ENCODE data around the gene CASP1. TPM values are rescaled to one million over a fixed set of nuclear protein-coding genes. Genes with fewer than 3 reads are reported as not detected.
A peak's percentile ranks its signal among the peaks of the same experiment; 100 is the strongest.
"Not testable (repeated sequence)": the region's sequence is repeated elsewhere in the genome, so short reads cannot be mapped to it uniquely, and the experiment has no call there.

The CASP1 gene
- 10 to 100 TPM in 1 of 2 donors, 1 to 10 TPM in 1; 9.1 to 10.1 TPM for total RNA-seq

DNA sequence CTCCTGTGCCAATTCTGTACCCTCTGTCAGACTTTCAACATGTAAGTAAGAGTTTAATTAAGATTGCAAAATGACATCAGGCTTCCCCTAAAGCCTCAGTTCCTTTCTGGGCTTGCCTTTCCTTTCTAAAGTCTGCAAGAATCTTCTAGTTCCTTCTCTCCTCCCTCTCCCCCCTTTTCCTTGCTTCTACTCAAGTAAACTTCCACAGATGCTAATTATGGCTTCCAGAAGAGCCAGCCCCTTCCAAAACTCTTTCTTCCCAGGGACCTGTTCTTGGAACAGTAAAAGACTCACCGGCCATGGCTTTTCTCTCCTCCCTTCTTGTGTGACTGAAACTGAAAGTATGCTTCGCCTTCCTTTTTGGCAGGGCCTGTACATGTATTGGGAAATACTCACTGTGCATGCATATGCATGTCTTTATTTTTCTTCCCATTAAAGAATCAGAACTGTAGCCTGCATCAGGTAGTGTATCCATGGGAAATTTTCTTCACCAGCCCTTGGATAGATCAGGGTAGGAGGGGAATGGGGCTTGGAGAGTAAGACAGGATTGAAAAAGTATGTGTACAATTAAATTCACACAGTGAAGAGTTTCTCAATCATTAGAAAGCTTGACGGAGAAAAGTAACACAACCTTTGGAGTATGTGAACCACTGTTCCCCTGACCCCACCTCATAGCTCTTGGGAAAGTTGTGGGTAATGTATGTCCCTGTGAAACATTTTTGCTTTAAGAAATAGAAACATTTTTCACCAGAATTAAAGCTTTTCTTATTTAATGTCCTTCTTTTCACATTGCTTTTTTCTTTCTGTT is at the start of gene CASP1:
Gene CASP1, minus strand, starts transcription at position 332 of the 808 bp plus-strand sequence. Its CDS starts 31 bp downstream, at position 301.
- Histone ChIP-seq H3K27me3 (replicated peaks; ENCODE audit: insufficient read depth) (no peaks in the 10 kb centered on the region), H3K27ac (peak within 1 kb of the TSS; percentile 2 to 39), H3K36me3 (no peaks in the 10 kb centered on the region), H3K9me3 (no peaks in the 10 kb centered on the region), H3K4me1 (ENCODE audit: control insufficient read depth in 1 of 2, low read depth in 2 of 2) (peaks cover 3 to 13% of the 10 kb centered on the region in 2 donors), H3K4me3 (peak within 1 kb of the TSS; percentile 65)
- DNase-seq (ENCODE audit: low spot score) (no peak), ATAC-seq (ENCODE audit: insufficient number of reproducible peaks, low FRiP score, low read depth) (peak; percentile 76)
- TF ChIP-seq, protein P1, sequence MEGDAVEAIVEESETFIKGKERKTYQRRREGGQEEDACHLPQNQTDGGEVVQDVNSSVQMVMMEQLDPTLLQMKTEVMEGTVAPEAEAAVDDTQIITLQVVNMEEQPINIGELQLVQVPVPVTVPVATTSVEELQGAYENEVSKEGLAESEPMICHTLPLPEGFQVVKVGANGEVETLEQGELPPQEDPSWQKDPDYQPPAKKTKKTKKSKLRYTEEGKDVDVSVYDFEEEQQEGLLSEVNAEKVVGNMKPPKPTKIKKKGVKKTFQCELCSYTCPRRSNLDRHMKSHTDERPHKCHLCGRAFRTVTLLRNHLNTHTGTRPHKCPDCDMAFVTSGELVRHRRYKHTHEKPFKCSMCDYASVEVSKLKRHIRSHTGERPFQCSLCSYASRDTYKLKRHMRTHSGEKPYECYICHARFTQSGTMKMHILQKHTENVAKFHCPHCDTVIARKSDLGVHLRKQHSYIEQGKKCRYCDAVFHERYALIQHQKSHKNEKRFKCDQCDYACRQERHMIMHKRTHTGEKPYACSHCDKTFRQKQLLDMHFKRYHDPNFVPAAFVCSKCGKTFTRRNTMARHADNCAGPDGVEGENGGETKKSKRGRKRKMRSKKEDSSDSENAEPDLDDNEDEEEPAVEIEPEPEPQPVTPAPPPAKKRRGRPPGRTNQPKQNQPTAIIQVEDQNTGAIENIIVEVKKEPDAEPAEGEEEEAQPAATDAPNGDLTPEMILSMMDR (IDR thresholded peaks at IDR 0.05) = no peak

- no peak overlapping the region for H3K27ac ChIP-seq
- no peaks in the 10 kb centered on the region for H3K27me3 ChIP-seq (replicated peaks; ENCODE audit: insufficient read depth)
- no peak for DNase-seq (ENCODE audit: low spot score)
- H3K4me1 ChIP-seq (ENCODE audit: control insufficient read depth in 1 of 2, low read depth in 2 of 2) = no peaks in the 10 kb centered on the region
- TF ChIP-seq, protein P1 (IDR thresholded peaks at IDR 0.05) = no peak
- no peak overlapping the region for H3K4me3 ChIP-seq
- H3K9me3 ChIP-seq = no peaks in the 10 kb centered on the region
- H3K36me3 ChIP-seq = no peaks in the 10 kb centered on the region
- ATAC-seq (ENCODE audit: insufficient number of reproducible peaks, low FRiP score, low read depth) = no peak
Observed at GRCh38 chr11:105081412-105082150, 46.6 kb upstream of the CASP1 start.

- peak overlapping the region; percentile 38 for H3K4me3 ChIP-seq
- not testable (repeated sequence) for H3K9me3 ChIP-seq; H3K27ac ChIP-seq; H3K36me3 ChIP-seq; ATAC-seq (ENCODE audit: insufficient number of reproducible peaks, low FRiP score, low read depth); H3K4me1 ChIP-seq (ENCODE audit: control insufficient read depth in 1 of 2, low read depth in 2 of 2); H3K27me3 ChIP-seq (replicated peaks; ENCODE audit: insufficient read depth); DNase-seq (ENCODE audit: low spot score)
Observed at GRCh38 chr11:105080171-105080906, 45.4 kb upstream of the CASP1 start.

DNA sequence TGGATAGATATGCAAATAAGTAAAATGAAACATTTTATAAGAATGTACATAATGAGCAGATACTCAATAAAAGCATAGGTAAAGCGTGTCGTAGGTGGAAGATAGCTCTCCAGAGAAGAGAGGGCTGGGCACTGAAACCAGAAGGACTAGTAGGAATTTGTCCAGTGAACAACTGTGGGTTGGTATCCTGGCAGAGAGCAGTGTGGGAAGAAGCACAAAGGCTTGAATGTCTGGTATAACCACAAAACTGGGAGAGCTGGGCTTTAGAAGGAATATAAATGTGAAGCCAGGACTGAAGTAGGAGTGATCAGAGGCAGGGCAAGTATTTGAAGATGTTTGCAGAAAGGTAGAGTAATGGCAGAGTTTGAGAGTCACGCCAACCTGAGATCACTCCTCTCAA is 43.3 kb upstream of the CASP1 start:
- ATAC-seq (ENCODE audit: insufficient number of reproducible peaks, low FRiP score, low read depth) = no peak
- H3K27ac ChIP-seq = no peak overlapping the region

GRCh38 chr11:105077141-105077790 is 42.3 kb upstream of the CASP1 start:
- not testable (repeated sequence) for H3K9me3 ChIP-seq; H3K4me3 ChIP-seq; H3K27me3 ChIP-seq (replicated peaks; ENCODE audit: insufficient read depth); ATAC-seq (ENCODE audit: insufficient number of reproducible peaks, low FRiP score, low read depth); H3K4me1 ChIP-seq (ENCODE audit: control insufficient read depth in 1 of 2, low read depth in 2 of 2); H3K36me3 ChIP-seq; DNase-seq (ENCODE audit: low spot score); H3K27ac ChIP-seq

More for the DNA sequence above, 43.3 kb upstream of the CASP1 start:
- H3K4me3 ChIP-seq = no peak overlapping the region
- H3K4me1 ChIP-seq (ENCODE audit: control insufficient read depth in 1 of 2, low read depth in 2 of 2) = no peaks in the 10 kb centered on the region
- no peaks in the 10 kb centered on the region for H3K27me3 ChIP-seq (replicated peaks; ENCODE audit: insufficient read depth)
- DNase-seq (ENCODE audit: low spot score) = no peak
- TF ChIP-seq, protein P1 (IDR thresholded peaks at IDR 0.05) = no peak
- H3K9me3 ChIP-seq = no peaks in the 10 kb centered on the region
- no peaks in the 10 kb centered on the region for H3K36me3 ChIP-seq

Measured in thoracic aorta (tissue), 2 donors.